ENCODE data around the gene CCDC93.

- no peak for TF ChIP-seq CTCF (optimal IDR thresholded peaks at IDR 0.05 in 1 of 3, IDR thresholded peaks at IDR 0.05 in 1 of 3, conservative IDR thresholded peaks at IDR 0.05 in 1 of 3; ENCODE audit: extremely low read depth in 1 of 3, insufficient read depth in 2 of 3, low read length in 3 of 3)
- TF ChIP-seq EZH2 (IDR thresholded peaks at IDR 0.05; ENCODE audit: low read length) = no peak
These were observed 45.1 kb downstream of the CCDC93 start for GRCh38 chr2:117968722-117969121.
